Endometrium (tissue), 2 donors: ENCODE data around the gene LNP1.
A peak's percentile ranks its signal among the peaks of the same experiment; 100 is the strongest.

Experiments
- FAIRE-seq: peaks from 2 replicates; lab custom pipeline; 2012; peaks lifted over from hg19 to GRCh38; lab: Jason Lieb, UNC
- donor health status: control.
- donor health status: control.

The LNP1 gene

GRCh38 chr3:100399341-100400071 is 1.8 kb upstream of the LNP1 start:
- no peak for FAIRE-seq

- FAIRE-seq, result no peak
Measured at GRCh38 chr3:100400419-100400779, 940 bp upstream of the LNP1 start.

- FAIRE-seq, result no peak
Measured at GRCh38 chr3:100401674-100402041, 319 bp downstream of the LNP1 start.

- FAIRE-seq, result no peak
Measured at GRCh38 chr3:100402256-100402655, 917 bp downstream of the LNP1 start.

- FAIRE-seq, result no peak
Measured at GRCh38 chr3:100402891-100403290, 1.6 kb downstream of the LNP1 start.

- peak; percentile 63 for FAIRE-seq
Measured at GRCh38 chr3:100403362-100404249, 2.3 kb downstream of the LNP1 start.

GRCh38 chr3:100404250-100404548 is 2.9 kb downstream of the LNP1 start:
- FAIRE-seq, result no peak

- no peak for FAIRE-seq
Measured at GRCh38 chr3:100407164-100407563, 5.8 kb downstream of the LNP1 start.

GRCh38 chr3:100407977-100408532 is 6.7 kb downstream of the LNP1 start:
- FAIRE-seq, result no peak

- FAIRE-seq, result no peak
Measured at GRCh38 chr3:100411091-100411982, 10.0 kb downstream of the LNP1 start.

- FAIRE-seq, result no peak
Measured at GRCh38 chr3:100412912-100413590, 11.7 kb downstream of the LNP1 start.

GRCh38 chr3:100413613-100414012 is 12.3 kb downstream of the LNP1 start:
- no peak for FAIRE-seq

GRCh38 chr3:100416176-100416575 is 14.8 kb downstream of the LNP1 start:
- FAIRE-seq, result no peak

GRCh38 chr3:100416863-100417262 is 15.5 kb downstream of the LNP1 start:
- FAIRE-seq, result no peak

- FAIRE-seq, result no peak
Measured at GRCh38 chr3:100419406-100419805, 18.1 kb downstream of the LNP1 start.

- FAIRE-seq, result no peak
Measured at GRCh38 chr3:100420885-100421284, 19.5 kb downstream of the LNP1 start.

GRCh38 chr3:100423611-100424010 is 22.3 kb downstream of the LNP1 start:
- FAIRE-seq, result no peak

GRCh38 chr3:100424261-100424660 is 22.9 kb downstream of the LNP1 start:
- no peak for FAIRE-seq

GRCh38 chr3:100425316-100425715 is 24.0 kb downstream of the LNP1 start:
- no peak for FAIRE-seq

GRCh38 chr3:100426067-100426682 is 24.8 kb downstream of the LNP1 start:
- no peak for FAIRE-seq

GRCh38 chr3:100427699-100428098 is 26.4 kb downstream of the LNP1 start:
- FAIRE-seq, result no peak
